Prostate gland (tissue), 2 donors: ENCODE results near the gene PTPRD.

Source experiments
- POLR2A ChIP-seq: fragments of 450-650 bp; IDR thresholded peaks from one replicate; pipeline ENCODE4 v1.6.1; 2016; ENCODE audit warnings: antibody characterized with exemption, mild to moderate bottlenecking
- POLR2AphosphoS5 ChIP-seq: sonication (generic); formaldehyde crosslinking; IDR thresholded peaks from one replicate; pipeline ENCODE4 v1.6.1; 2017; ENCODE audit warnings: antibody characterized with exemption
- TF ChIP-seq, protein P1 (sequence below), 4 experiments: fragments of 200-600 bp in 2 of 4; fragments of 450-650 bp in 2 of 4; sonication (generic) in 2 of 4; IDR thresholded peaks; 1 replicate in 3 of 4; 2 replicates in 1 of 4; pipeline ENCODE4 v1.5.1; 2016 to 2019; ENCODE audit warnings: antibody characterized with exemption in 4 of 4, mild to moderate bottlenecking in 2 of 4, moderate library complexity in 2 of 4

GRCh38 chr9:9862235-9862810 lies 750.5 kb downstream of the PTPRD start:
- TF ChIP-seq POLR2A (no peak), POLR2AphosphoS5 (no peak)
- TF ChIP-seq, protein P1, sequence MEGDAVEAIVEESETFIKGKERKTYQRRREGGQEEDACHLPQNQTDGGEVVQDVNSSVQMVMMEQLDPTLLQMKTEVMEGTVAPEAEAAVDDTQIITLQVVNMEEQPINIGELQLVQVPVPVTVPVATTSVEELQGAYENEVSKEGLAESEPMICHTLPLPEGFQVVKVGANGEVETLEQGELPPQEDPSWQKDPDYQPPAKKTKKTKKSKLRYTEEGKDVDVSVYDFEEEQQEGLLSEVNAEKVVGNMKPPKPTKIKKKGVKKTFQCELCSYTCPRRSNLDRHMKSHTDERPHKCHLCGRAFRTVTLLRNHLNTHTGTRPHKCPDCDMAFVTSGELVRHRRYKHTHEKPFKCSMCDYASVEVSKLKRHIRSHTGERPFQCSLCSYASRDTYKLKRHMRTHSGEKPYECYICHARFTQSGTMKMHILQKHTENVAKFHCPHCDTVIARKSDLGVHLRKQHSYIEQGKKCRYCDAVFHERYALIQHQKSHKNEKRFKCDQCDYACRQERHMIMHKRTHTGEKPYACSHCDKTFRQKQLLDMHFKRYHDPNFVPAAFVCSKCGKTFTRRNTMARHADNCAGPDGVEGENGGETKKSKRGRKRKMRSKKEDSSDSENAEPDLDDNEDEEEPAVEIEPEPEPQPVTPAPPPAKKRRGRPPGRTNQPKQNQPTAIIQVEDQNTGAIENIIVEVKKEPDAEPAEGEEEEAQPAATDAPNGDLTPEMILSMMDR (IDR thresholded peaks at IDR 0.05), result no peak
